ENCODE data around the gene CSTA. TPM values are rescaled to one million over a fixed set of nuclear protein-coding genes. Genes with fewer than 3 reads are reported as not detected.
A peak's percentile ranks its signal among the peaks of the same experiment; 100 is the strongest.

Gene CSTA
- total and polyA plus RNA-seq, 12 donors = 0.42 to 5.5 (median 1.5) TPM; not detected in 1

DNA sequence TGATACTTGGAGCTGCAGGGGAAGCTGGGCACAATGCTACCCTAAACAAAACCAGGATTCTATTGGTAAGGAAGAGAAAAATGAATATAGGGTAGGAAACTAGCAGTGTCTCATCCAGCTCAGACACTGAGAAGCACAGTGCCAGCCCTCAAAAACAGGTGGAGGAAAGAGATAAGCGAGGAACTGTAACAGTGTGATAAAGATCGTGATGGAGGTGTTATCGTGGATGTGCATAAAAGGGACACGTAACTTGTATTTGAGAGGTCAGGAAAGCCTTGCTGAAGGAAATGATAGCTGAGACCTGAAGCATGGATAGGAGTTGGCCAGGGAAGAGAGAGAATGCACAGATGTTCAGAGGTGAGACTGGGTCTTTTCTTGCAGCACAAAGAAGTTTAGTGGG is 30.6 kb downstream of the CSTA start:
- 66 to 71% methylated on average over 4 of the region's 4 CpGs for WGBS, 2 donors
- Histone ChIP-seq H3K4me1 (no peaks in the 10 kb centered on the region), H3K27ac (no peak overlapping the region), H3K4me3 (no peak overlapping the region), H3K36me3 (peaks cover 0 to 35% (median 2%) of the 10 kb centered on the region in 9 donors), H3K9me3 (no peaks in the 10 kb centered on the region), H3K27me3 (no peaks in the 10 kb centered on the region)
- TF ChIP-seq, protein P1, sequence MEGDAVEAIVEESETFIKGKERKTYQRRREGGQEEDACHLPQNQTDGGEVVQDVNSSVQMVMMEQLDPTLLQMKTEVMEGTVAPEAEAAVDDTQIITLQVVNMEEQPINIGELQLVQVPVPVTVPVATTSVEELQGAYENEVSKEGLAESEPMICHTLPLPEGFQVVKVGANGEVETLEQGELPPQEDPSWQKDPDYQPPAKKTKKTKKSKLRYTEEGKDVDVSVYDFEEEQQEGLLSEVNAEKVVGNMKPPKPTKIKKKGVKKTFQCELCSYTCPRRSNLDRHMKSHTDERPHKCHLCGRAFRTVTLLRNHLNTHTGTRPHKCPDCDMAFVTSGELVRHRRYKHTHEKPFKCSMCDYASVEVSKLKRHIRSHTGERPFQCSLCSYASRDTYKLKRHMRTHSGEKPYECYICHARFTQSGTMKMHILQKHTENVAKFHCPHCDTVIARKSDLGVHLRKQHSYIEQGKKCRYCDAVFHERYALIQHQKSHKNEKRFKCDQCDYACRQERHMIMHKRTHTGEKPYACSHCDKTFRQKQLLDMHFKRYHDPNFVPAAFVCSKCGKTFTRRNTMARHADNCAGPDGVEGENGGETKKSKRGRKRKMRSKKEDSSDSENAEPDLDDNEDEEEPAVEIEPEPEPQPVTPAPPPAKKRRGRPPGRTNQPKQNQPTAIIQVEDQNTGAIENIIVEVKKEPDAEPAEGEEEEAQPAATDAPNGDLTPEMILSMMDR (IDR thresholded peaks at IDR 0.05) = no peak
- no peak for ATAC-seq
- intact Hi-C loops (cut with DNase I) = loop anchor here in 1 of 10 donors (10.0 kb wide), 1 partner anchor 811 kb away; the partner anchor contains the start of gene POLQ
- DNase-seq = no peak

DNA sequence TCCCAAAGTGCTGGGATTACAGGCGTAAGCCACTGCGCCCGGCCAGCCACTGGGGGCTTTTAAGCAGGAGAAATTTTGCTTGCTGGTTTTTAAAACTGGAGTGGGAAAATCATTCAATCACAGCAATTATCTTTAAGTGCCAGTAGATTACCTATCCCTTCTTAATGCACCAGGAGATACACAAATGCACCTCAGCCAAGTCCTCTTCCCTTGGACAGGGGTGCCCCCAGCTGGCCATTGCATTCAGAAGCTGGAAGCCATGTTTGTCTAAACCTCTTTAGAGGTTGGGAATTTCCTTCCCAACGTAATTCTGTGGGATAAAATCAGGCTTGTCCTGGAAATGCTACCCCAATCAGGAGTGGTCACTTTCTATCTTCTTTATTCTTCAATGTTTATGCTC is 31.4 kb downstream of the CSTA start:
- no peaks in the 10 kb centered on the region for H3K4me1 ChIP-seq
- H3K27ac ChIP-seq = no peak overlapping the region
- DNase-seq = peak in 1 of 2 donors; percentile 13
- WGBS, 2 donors = 73 to 79% methylated on average over 4 of the region's 4 CpGs
- no peaks in the 10 kb centered on the region for H3K27me3 ChIP-seq
- peaks cover 0 to 43% (median 6%) of the 10 kb centered on the region in 9 donors for H3K36me3 ChIP-seq
- peak in 3 of 8 donors; percentile 25 to 46 (median 42) for ATAC-seq
- intact Hi-C loops (cut with DNase I) = loop anchor here in 1 of 10 donors (10.0 kb wide), 1 partner anchor 812 kb away; the partner anchor contains the start of gene POLQ
- no peaks in the 10 kb centered on the region for H3K9me3 ChIP-seq
- TF ChIP-seq, protein P1 (IDR thresholded peaks at IDR 0.05) = peak in 6 of 9 donors; percentile 30 to 42 (median 38)
- no peak overlapping the region for H3K4me3 ChIP-seq

DNA sequence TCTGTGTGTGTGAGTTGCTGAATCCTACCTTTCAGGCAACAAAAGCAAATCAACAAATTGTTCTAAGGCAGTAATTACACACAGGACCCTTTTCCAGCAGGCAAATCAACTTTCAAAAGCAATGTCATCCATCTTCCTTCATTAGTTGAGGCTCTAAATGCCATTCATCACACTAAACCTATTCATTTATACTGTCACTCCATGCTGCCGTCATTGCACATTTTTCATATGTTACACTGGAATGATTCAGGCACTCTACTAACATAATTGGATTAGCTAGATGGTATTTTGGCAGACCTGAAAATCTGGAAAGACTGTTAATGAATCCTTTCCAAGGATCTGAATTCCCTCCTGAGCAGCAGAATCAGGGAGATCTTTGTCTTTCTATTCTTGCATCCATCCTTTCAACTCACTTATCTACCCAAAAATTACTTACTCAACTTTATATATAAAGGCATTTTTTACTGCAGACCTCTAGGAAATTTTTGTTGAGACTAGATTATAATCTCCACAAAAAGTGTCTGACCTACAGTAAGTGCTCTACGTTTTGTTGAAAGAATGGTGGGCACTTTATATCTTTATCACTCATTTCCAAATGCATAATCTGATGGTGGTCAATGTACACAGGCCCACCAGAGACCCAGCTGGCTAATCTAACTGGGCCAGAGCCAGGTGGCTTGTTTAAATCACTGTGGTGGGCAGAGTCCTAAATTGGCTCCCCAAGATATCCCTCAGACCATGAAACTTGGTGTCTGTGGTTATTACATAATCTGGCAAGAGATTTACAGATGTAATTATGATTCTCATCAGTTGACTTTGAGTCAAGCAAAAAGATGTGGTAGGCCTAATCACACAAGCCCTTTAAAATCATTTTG is 33.0 kb downstream of the CSTA start:
- H3K4me3 ChIP-seq = no peak overlapping the region
- TF ChIP-seq, protein P1 (IDR thresholded peaks at IDR 0.05) = no peak
- H3K36me3 ChIP-seq = peaks cover 0 to 59% (median 20%) of the 10 kb centered on the region in 9 donors
- no peak overlapping the region for H3K27ac ChIP-seq
- H3K27me3 ChIP-seq = no peaks in the 10 kb centered on the region
- 51 to 65% methylated on average over 2 of the region's 2 CpGs for WGBS, 2 donors
- ATAC-seq = no peak
- no peaks in the 10 kb centered on the region for H3K4me1 ChIP-seq
- DNase-seq = no peak
- intact Hi-C loops (cut with DNase I) = loop anchor here in 1 of 10 donors (10.0 kb wide), 1 partner anchor 813 kb away; the partner anchor contains the start of gene POLQ
- no peaks in the 10 kb centered on the region for H3K9me3 ChIP-seq

DNA sequence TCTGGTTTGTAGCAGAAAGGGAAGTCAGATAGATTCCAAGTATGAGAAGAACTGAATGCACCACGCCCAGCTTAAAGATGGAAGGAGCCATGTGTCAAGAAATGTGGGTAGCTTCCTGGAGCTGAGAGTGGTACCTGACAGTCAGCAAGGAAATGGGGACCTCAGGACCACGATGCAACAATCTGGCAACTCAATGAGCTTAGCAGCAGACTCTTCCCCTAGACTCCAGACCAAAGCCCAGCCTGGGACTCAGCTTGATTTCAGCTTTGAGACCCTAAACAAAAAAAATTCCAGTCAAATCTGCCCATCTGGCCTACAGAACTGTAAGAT is 33.6 kb downstream of the CSTA start:
- H3K4me3 ChIP-seq = no peak overlapping the region
- TF ChIP-seq, protein P1 (IDR thresholded peaks at IDR 0.05) = no peak
- 94 to 96% methylated on average over 2 of the region's 2 CpGs for WGBS, 2 donors
- ATAC-seq (no peak), DNase-seq (no peak)
- H3K9me3 ChIP-seq = no peaks in the 10 kb centered on the region
- no peak overlapping the region for H3K27ac ChIP-seq
- peaks cover 0 to 66% (median 20%) of the 10 kb centered on the region in 9 donors for H3K36me3 ChIP-seq
- no peaks in the 10 kb centered on the region for H3K27me3 ChIP-seq
- intact Hi-C loops (cut with DNase I) = loop anchor here in 1 of 10 donors (10.0 kb wide), 1 partner anchor 814 kb away; the partner anchor contains the start of gene POLQ
- H3K4me1 ChIP-seq = no peaks in the 10 kb centered on the region

Measured in heart right ventricle (tissue), 16 donors.